GM10248 (cell line): Measurements from ENCODE around the gene HOXA11.

Experiments used
- CTCF ChIA-PET: fragments of 300-600 bp; sonication (Branson Sonifier 250); formaldehyde crosslinking; extraction: SDS; loops from one replicate; lab custom pipeline; 2021; ENCODE audit warnings: antibody characterized with exemption; lab: Yijun Ruan, JAX
- POLR2A ChIA-PET: fragments of 350-650 bp; sonication (Branson Sonifier 250); formaldehyde crosslinking; extraction: SDS; loops from one replicate; lab custom pipeline; 2020; ENCODE audit warnings: antibody characterized with exemption; lab: Yijun Ruan, JAX
- DNase-seq: peaks from one replicate; pipeline ENCODE4 v3.0.0; 2012; ENCODE audit errors: extremely low spot score
- TF ChIP-seq, protein P1 (sequence below): IDR thresholded peaks from 2 replicates; pipeline ENCODE4 v1.5.1; 2012; ENCODE audit warnings: mild to moderate bottlenecking, low read depth; ENCODE audit errors: extremely low read depth, missing control alignments, control extremely low read depth

The HOXA11 gene

GRCh38 chr7:27184337-27185012 lies 557 bp downstream of the HOXA11 start:
- TF ChIP-seq, protein P1, sequence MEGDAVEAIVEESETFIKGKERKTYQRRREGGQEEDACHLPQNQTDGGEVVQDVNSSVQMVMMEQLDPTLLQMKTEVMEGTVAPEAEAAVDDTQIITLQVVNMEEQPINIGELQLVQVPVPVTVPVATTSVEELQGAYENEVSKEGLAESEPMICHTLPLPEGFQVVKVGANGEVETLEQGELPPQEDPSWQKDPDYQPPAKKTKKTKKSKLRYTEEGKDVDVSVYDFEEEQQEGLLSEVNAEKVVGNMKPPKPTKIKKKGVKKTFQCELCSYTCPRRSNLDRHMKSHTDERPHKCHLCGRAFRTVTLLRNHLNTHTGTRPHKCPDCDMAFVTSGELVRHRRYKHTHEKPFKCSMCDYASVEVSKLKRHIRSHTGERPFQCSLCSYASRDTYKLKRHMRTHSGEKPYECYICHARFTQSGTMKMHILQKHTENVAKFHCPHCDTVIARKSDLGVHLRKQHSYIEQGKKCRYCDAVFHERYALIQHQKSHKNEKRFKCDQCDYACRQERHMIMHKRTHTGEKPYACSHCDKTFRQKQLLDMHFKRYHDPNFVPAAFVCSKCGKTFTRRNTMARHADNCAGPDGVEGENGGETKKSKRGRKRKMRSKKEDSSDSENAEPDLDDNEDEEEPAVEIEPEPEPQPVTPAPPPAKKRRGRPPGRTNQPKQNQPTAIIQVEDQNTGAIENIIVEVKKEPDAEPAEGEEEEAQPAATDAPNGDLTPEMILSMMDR, result no peak
- CTCF ChIA-PET, result interaction anchor here (5.1 kb wide), 1 partner anchor 11 kb away, joined by 41 read pairs; no protein-coding TSS in a partner anchor
- DNase-seq, result no peak
- POLR2A ChIA-PET, result no interaction called here

- DNase-seq, result no peak
- CTCF ChIA-PET, result interaction anchor here (1.1 to 5.1 kb wide), 2 partner anchors 12 to 23 kb away, joined by 5 to 41 read pairs; no protein-coding TSS in a partner anchor
- TF ChIP-seq, protein P1, result no peak
- POLR2A ChIA-PET, result no interaction called here
Measured at GRCh38 chr7:27183682-27184336, 1.2 kb downstream of the HOXA11 start.

- no peak for DNase-seq
- POLR2A ChIA-PET, result no interaction called here
Measured at GRCh38 chr7:27182861-27183681, 2.0 kb downstream of the HOXA11 start.

DNA sequence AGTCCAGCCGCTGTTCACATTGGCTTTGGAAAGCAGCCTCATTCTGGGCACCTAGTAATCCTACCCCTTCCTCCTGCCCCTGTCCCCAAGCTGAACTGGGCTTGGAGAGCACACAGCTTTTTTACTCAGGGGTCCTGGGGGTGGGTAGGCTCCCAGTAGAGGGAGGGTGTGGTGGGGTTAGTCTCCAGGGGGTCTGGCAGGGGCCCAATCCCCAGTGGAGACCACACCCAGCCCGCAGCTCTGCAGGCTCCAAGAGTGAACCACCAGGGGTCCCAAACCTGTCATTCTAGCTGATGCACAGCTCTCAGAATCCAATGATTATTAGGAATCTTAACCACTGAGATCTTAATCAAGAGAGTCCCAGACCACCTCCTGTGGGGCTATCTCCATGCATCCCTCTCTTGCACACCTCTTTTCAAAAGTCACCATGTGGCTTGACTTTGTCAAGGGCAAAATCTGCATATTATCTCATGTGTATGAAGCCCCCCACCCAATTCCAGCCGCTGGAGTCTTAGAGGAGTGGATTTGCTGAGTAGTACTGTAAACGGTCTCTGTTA lies 2.7 kb downstream of the HOXA11 start:
- CTCF ChIA-PET, result interaction anchor here (1.2 to 5.1 kb wide), 3 partner anchors 13 to 23 kb away, joined by 4 to 41 read pairs (median 5); no protein-coding TSS in a partner anchor
- POLR2A ChIA-PET, result no interaction called here
- no peak for DNase-seq
- TF ChIP-seq, protein P1, result no peak

More at GRCh38 chr7:27182861-27183681, 2.0 kb downstream of the HOXA11 start:
- TF ChIP-seq, protein P1, result no peak
- CTCF ChIA-PET, result interaction anchor here (1.1 to 5.1 kb wide), 3 partner anchors 12 to 24 kb away, joined by 5 to 41 read pairs (median 5); no protein-coding TSS in a partner anchor

DNA sequence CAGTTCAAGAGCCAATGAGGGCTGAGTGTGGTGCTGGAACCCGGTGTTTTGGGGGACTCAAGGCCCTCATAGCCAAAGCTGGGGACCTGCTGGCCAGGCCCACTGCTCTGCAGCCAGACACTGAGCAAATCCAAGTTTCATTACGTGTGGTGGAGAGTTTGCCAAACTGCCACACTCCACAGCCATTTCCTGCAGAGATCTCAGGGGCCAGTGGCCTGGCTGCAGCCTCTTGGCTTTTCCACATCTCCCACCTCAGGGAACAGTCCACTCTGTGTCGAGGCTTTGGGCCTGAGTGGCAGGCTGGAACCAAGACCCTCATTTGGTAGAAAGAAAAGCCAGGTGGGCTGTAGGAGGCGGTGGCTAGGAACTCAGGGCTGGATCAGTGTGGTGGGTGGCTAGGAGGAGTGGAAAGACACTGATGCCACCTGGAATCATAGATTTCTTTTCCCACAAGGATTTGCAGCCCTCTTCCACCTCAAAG lies 3.2 kb downstream of the HOXA11 start:
- DNase-seq, result no peak
- TF ChIP-seq, protein P1, result no peak
- ChIA-PET CTCF (interaction anchor here (1.2 to 1.7 kb wide), 2 partner anchors 14 to 23 kb away, joined by 4 to 5 read pairs; no protein-coding TSS in a partner anchor), POLR2A (no interaction called here)
